ENCODE results near the gene CD47.

Gene CD47

GRCh38 chr3:108117241-108117775 lies 26.5 kb upstream of the CD47 start:
- no peak for DNase-seq (ENCODE audit: low read depth)

DNA sequence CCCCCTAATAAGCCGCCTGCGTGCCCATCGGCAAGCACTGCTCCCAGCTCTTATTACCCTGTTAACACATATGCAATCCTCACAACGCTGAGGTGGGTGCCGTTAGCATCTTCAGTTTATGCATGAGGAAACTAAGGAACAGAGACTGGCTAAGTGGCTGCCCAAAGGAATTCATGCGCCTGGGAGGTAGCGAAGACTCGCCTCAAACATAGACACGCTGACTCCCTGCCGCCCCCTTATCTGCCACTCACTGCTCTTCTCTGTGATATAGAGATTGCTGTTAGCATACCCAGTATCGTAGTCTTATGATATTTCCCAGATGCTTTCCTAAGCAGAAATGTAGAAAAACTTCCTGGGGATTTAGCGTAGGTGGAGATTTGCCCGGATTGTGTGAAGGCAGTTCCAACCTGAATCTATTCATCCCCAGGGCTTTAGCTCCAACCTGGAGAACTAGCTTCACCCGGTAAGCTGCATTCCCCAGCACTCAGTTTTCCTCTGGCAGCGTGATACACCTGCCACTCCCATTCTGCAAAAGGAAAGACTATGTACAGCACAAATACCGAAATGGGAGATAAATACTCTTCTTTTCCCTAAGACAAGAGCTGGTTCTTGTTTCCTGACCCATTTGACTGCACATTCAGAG lies 23.7 kb upstream of the CD47 start:
- DNase-seq (ENCODE audit: low read depth), result no peak

DNA sequence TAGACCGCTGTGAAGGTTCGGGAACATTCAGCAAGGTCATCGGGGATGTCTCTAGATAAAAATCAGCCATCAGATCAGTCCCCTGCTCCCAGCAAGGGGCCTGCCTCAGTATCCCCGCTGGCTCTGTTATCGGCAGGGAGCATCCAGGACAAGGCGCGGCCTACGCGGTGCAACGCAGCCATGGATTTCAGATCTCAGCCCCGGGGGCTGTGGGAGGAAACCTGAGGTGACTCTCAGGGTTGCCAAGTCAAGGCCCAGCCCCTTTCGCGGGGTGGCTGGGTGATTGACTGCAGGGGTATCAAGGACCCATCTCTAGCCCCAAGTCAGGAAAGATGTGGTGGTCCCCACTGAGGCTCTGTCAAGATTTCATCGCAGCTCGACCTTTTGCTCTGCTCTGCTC lies 23.1 kb upstream of the CD47 start:
- DNase-seq (ENCODE audit: low read depth), result no peak

GRCh38 chr3:108110934-108111333 lies 20.1 kb upstream of the CD47 start:
- no peak for DNase-seq (ENCODE audit: low read depth)

- no peak for DNase-seq (ENCODE audit: low read depth)
Measured at GRCh38 chr3:108108416-108108815, 17.6 kb upstream of the CD47 start.

DNA sequence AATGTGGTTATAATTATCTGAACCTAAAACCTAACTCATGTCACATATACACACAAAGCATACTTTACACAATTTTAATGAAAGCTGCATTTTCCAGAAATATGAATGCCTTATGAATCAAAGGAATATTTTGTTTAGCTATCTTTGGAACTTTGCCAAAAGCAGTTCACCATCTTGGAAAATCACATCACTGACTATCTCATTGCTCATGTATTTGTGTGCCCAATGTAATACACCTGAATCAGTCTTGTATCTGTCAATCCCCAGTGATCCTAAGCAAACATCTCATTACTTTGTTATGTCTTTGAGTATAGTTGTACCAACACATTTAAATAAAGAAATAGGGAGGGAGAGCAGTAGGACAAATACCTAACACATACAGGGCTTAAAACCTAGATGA lies 15.6 kb upstream of the CD47 start:
- DNase-seq (ENCODE audit: low read depth), result no peak

DNA sequence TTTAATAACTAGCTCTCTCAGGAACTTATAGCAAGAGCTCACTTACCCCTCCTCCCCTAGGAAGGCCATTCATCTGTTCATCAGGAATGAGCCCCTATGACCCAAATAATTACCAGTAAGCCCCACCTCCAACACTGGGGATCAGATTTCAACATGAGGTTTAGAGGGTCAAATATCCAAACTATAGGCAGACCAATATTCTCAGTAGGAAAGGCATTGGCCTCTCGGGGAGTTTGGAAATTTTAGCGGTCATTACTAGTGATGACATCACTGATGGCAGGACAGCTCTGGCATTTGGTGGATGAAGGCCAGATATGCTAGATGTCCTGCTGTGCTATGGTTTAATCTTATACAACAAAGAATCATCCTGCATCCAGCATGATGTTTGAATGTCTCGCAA lies 15.2 kb upstream of the CD47 start:
- peak; percentile 94 for DNase-seq (ENCODE audit: low read depth)

DNA sequence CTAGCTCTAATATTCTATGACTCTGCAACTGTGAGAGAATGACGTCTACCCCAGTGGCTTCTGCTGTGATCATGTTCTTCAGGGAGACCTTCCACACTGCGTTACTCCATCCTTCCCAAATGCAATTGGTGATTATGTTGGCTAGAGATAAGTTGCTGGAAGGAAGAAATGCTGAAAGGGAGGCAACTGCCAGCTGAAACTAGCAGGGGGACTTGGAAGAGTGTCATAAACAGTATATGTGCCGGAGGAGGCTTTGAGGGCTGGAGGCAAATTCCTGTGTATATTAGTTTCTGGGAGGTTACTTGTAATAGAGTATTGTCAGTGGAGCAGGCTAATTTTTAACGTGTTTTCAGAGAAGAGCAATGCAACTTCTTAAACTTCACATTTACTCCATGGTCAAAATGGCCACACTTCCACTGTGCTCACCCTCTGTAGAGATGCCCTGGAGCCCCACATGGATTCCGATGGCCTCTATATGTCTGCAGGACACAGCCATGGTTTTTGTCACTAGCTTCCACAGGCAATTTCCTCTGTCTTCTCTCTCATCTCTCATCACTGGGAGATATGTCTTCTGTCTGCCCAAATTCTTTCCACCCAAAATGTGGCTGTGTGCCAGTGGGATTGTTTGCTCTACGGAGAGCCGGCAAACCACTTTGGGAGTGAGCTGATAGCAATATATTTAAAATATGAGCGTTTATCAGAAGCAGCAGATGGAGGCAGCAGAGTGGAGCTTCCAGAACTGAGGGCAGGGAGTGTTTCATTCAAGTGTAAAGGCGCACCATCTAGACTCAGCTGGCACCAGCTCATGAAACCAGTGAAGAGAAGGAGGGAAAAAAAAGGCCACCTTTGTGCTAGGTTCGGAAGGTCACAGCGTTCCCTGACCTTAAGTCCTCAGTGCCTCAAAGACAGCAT lies 13.3 kb upstream of the CD47 start:
- no peak for DNase-seq (ENCODE audit: low read depth)

- no peak for DNase-seq (ENCODE audit: low read depth)
Measured at GRCh38 chr3:108103040-108103751, 12.4 kb upstream of the CD47 start.

- no peak for DNase-seq (ENCODE audit: low read depth)
Measured at GRCh38 chr3:108102420-108103039, 11.7 kb upstream of the CD47 start.

GRCh38 chr3:108100906-108101660 lies 10.3 kb upstream of the CD47 start:
- no peak for DNase-seq (ENCODE audit: low read depth)

DNA sequence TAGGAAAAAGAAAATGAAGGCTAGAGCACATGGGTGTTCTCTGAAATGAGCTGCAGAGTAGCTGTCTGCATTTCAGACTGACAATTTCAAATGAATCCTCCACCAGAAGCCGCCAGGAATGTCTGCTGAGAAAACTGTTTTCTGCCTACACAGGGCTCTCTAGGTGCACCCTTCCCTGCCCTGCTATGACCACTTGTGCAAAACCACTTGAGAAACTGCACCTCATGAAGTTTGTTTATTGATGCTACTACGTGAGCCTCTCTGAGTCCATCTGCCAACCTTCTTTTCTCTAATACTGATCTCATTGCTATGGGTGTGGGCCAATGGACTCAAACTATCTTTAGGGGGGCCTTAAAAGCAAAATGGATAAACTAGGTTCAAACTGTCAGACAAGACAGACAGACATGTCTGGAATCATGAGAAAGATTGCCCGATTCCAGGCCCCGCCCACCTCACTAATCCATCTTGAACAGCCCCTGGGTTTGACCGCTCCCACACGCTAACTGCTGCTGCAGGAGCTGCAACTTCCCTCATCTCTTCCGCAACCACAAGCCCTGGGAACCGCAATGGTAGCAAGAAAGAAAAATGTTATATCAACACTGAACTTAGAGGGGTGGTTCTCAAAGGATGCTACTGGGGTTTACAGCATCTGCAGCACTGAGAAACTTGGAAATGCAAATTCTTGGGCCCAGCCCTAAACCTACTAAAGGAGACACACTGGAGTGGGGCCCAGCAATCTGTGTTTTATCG lies 9.0 kb upstream of the CD47 start:
- no peak for DNase-seq (ENCODE audit: low read depth)

DNA sequence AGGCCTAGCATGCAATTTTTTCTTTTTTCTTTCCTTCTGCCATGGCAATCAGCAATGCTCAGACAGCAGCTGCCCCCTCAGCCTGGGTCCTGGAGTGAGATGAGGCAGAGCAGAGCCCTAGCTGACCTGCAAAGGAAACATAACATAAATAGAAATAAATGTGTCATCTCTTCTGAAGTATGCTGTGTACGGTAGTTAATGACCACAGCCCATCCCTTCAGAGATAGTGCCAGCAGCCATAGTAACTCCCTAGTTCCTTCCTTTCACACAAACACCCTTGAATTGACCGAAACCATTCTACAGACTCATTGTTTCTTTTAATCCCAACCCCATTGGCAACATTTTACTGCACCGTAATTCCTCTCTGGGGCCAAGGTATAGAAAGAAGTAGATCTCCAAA lies 8.4 kb upstream of the CD47 start:
- DNase-seq (ENCODE audit: low read depth), result no peak

DNA sequence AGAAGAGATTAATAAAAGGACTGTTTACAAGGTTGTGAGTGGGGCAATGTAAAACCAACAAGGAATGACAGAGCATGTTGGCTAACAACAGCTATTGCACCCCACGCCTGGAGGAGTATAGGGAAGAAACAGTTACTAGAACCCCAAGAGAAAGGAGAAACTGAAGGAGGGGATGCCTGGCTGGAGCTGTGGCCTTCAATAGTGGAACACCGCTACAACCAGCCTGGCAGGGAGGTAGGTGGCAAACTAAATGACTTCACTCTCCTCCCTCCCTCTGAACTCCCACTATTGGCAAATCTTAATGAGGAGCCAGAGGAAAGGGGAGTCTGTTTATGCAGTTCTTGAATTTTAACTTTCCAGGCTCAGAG lies 7.2 kb upstream of the CD47 start:
- DNase-seq (ENCODE audit: low read depth), result no peak

- no peak for DNase-seq (ENCODE audit: low read depth)
Measured at GRCh38 chr3:108097322-108098002, 6.6 kb upstream of the CD47 start.

GRCh38 chr3:108096532-108097321 lies 5.9 kb upstream of the CD47 start:
- DNase-seq (ENCODE audit: low read depth), result no peak

- DNase-seq (ENCODE audit: low read depth), result no peak
Measured at GRCh38 chr3:108093616-108094015, 2.8 kb upstream of the CD47 start.

- DNase-seq (ENCODE audit: low read depth), result no peak
Measured at GRCh38 chr3:108093021-108093420, 2.2 kb upstream of the CD47 start.

DNA sequence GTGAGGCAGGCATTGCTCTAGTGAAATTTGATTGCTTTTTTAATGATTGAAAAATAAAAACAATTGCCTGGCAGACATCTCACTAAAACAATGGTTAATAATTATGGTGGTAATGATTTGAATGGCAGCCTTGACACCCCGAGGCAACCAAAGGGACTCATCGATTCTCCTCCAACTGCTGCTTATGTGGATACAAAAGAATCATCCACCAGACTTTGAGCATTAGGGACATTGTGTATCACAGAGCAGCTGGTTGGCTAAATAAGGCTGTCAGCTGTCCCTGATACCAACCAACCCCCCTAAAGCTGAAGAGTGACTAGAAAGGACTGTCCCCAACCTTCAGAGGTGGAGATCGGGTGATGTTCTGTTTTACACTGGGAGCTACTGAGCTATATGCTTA lies 1.7 kb upstream of the CD47 start:
- DNase-seq (ENCODE audit: low read depth), result no peak
